ENCODE data around the gene SP9.
A peak's percentile ranks its signal among the peaks of the same experiment; 100 is the strongest.

Gene SP9

DNA sequence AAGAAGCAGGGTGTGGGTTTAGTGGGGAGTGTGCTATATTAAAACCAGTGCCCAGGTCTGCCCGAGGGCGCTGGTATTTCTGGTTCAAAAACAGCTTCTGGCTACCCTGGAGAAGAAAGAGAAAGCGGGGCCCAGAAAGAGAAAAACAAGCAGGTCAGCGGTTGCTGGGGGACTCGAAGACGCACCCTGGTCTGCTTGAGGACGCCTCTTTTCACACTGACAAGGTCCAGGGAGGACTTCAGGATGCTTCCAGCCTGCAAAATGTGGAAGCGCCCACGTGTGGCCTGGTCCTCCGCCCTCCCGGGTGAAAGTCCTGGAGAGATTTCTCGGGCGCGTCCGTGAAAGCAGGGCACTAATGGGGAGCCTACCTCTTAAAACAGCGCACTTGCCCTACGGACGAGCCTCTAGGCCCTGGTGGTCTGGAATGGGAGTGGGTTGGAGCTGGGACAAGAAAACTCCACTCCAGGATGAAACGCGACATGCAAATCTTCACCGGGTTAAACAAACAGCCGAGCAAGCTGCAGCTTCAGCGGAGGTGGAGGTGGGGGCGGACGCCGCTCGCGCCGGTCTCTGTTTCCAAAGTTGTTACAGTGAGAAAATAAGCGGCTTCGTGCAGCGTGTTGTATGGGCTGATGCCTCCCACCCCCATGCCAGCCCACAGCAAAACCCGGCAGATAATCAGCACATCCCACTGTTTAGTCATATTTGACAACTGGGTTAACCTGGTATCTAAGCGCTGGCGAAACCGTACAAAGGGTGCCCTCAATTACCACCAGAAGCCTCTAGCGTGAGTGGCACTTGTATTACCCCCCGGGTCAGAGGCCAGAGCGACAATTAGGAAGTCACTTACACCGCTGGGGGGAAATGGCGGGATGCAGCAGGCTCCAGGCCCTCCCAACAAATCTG is 1.1 kb upstream of the SP9 start:
- DNase-seq: no peak

DNA sequence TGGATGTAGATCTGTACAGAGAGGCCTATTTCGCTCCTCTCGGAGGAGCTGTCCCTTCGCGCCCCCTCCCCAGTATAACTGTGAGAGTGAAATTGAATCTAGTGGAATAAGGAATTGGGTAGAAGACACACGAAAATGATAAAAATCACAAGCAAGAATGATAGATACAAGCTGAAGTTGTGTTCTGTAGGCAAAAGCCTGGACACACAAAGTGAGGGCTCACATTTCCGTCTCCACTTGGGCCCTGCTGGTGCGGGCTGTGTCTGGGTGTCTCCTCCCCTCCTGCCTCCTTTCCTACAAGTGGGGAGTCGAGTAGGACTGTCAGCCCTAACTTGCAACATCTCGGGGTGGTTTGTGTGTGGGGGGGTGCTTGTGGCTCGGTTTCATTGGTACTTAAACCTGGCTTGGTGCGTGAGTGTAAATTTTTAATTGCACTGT is 457 bp upstream of the SP9 start:
- DNase-seq: peak; percentile 57

DNA sequence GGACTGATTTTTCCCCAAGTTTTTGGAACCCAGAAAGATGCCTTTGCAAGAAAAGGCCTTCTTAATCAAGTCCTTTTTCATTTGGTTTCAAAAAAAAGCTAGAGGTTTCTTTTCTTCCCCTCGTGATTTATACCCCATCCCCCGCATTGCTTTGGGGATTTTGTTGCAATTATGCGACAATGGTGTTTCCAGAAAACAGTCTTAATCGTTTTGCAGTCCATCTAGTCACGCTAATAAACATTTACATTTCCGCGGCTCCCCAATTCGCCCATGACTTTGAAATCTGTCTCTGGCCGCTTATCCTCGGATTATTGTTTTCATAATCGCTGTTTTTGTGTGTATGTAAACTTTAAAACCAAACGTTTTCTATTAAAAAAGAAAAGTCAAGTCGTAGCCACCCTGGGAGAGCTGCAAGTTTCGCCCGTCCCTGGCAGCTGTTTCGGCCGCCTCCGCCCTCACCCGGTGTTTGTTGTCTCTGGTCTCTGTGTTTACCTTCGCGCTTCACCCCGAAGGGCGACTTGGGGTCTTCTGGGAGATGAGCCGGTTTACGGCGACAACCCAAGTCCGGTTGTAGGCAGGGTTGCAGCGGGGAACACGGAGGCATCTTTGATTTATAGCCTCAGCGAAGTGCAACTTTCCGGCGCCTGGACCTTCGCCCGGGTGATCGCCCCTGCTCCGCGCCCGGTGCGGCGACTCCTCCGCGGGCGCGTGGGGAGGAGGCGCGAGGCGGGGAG is 667 bp downstream of the SP9 start:
- DNase-seq: no peak

DNA sequence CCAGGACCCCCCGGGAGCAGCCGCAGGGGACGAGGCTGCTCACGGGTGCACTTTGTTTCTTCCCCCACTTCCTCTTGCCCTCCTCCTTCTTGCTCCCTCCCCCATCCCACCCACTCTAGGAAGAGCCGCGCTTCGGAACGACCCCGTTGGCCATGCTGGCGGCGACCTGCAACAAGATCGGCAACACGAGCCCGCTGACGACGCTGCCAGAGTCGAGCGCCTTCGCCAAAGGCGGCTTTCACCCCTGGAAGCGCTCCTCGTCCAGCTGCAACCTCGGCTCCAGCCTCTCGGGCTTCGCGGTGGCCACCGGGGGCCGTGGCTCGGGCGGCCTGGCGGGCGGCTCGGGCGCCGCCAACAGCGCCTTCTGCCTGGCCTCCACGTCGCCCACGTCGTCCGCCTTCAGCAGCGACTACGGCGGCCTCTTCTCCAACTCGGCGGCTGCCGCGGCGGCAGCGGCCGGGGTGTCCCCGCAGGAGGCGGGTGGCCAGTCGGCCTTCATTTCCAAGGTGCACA is 1.3 kb downstream of the SP9 start:
- DNase-seq: peak; percentile 64

DNA sequence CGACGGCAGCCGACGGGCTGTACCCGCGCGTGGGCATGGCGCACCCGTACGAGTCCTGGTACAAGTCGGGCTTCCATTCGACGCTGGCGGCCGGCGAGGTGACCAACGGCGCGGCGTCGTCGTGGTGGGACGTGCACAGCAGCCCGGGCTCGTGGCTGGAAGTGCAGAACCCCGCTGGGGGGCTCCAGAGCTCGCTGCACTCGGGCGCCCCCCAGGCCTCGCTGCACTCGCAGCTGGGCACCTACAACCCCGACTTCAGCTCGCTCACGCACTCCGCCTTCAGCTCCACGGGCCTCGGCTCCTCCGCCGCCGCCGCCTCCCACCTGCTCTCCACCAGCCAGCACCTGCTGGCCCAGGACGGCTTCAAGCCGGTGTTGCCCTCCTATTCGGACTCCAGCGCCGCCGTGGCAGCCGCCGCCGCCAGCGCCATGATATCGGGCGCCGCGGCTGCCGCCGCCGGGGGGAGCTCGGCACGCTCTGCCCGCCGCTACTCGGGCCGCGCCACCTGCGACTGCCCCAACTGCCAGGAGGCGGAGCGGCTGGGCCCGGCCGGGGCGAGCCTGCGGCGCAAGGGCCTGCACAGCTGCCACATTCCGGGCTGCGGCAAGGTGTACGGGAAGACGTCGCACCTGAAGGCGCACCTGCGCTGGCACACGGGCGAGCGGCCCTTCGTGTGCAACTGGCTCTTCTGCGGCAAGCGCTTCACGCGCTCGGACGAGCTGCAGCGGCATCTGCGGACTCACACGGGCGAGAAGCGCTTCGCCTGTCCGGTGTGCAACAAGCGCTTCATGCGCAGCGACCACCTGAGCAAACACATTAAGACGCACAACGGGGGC is 2.0 kb downstream of the SP9 start:
- peak; percentile 49 for DNase-seq

DNA sequence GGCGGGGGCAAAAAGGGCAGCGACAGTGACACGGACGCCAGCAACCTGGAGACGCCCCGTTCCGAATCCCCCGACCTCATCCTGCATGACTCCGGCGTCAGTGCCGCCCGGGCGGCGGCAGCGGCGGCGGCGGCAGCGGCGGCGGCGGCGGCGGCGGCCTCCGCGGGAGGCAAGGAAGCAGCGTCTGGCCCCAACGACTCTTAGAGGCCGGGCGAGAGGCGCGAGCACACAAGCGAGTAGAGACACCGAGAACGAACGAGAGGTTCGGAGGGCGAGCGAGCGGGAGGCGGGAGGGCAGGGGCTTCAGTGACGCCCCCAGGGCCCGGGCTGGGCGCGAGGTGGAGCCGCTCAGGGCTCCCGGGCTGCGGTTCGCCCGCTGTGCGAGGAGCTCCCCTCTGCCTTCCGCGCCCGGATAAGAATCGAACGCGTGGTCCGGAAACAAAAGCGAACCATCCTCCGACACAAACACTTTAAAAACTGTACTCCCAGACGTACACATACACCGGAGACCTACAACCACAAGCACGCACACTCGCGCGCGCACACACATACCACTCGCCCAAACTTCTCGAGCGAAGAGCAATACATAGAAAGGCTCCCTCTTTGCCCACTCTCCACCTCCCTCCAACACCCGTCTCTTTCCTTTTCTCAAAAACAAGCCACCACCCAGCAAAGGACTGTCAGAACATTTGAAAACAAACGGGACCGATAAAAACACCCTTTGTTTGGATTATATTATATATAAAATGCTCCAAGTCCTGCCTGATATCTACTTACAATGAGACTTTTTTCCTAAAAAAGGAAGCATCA is 2.8 kb downstream of the SP9 start:
- peak; percentile 74 for DNase-seq

DNA sequence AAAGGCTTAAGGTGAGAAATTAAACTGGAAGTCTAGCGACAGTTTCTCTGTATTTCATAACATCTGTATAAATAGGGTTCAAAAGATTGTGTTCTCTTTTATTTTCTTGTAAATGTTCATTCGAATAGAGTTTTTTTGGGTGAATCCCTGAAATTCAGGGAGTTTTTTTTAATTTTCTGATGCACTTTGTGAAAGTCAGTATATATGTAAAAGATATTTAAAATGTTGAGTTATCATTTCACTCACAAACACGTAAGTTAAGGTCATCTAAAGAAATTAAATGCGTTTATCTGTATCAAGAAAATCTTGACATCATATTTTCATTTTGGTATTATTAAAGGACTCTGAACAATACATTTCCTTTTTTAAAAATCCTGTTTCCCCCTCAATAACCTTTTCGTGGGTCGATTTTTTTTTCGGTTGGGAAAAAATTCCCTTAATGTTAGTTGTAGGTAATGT is 3.4 kb downstream of the SP9 start:
- DNase-seq: no peak

DNA sequence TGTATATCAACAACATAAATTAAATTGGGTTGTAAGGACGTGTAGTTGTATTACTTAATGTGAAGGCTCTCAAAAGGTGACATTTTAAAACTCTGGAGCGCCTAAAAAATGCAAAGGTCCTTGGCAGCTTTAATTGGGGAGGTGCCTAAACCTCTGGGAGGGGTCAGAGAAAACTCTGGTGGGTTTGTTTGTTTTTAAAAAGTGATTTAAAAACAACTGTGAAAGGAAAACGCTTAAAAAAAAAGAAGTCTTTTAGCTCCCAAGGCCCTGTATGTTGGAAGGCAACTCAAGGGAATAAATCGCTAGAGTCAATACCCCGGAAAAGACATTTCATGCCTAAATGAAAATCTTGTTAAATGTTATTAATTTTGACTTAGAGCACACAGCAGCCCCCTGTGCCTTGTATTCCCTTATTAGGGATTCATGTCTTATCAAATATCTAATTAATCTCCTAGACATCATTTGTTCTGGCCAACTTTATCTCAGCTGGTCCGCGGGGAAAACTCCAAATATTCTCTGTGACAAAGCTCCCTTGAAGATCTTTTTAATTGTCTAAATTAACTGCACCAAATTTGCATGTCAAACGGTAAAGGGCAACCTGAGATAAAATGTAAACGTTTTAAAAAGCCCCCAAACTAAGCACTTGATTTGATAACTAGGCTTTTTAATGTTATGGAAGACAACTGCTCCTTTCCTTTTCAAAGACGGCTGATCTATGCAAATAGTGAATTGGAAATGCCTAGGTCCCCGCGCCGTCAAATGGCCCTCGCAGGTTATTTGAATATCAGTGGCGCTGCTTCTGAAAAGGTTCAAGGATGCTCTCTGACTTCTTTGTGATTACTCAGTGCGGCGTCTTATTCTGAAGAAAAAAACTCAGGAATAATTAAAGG is 4.2 kb downstream of the SP9 start:
- peak; percentile 65 for DNase-seq

DNA sequence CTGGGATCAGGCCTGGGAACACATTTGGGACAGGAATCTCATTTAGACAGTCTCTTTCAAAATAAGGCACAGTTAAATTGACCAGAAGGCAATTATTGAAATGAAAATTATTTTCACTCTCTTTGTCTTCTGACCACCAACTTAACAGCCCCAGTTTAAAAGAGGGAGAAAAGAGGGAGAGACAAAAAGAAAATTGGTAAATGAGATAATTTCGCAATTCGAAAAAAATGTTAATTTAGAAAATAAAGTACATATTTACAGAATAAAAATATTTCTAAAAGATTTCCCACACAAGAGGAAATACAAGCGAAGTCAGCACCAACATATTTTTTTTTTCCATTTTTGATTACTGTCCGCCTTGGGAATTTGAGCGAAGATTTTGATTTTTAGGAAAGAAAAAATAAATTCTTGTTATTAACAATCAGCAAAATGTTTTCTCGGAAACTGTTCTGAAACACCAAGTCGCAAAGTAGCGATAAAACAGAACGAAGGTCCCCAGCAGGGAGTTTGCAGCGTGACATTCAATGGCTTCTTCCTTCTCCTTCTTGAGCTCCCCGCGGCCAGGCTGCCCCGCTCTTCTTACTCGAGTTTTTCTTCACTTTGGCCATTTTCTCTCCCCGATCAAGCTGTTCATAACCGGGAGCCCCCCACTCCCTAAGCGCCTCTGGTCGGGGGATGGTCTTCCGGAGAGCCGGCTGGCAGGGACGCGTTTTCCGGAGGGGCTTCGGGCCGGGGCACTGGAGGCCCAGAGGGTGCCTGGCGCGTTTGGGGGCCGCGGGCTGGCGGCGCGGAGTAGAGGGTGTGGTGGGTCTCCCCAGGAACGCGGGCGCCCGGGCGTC is 5.0 kb downstream of the SP9 start:
- no peak for DNase-seq

DNA sequence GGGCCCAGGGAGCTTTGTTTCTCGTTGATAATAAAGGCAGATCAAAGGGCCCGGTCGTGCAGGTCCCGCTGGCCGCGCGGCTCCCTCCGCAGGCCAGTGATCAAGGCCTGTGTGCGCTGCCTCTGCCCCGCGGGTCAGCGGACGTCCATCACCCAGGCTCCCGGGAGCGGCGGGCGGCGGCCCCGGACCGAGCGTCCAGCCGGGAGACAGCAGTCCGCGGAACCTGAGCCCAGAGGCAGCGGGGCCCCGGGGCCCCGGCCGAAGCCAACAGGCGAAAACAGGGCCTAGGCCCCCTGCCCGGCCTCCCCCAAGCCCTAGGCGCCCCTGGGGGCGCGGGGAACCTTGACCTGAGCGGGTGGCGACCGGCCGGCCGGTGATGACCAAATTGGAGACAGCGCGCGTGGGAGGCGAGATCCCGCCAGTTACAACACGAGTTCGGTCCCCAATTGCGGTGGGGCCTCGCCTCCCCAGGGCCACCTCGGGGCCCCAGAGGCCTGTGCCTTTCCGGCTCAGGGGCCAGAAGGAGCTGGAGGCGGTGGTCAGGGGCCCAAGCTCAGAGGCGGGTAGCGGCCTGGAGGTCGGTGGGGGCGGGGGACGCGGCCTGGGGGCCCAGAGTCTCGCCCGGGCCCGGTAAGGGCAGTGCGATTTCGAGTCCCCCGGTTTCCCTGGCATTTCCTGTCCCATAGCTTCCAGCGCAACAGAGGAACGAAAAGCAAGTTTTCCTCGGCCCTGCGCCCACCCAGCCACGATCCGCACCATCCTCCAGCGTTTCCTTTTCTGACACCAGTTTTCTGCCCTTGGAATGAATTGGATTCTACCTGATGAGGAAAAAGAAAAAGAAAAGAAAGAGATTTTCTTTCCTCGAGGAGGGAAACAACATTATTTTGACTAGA is 5.9 kb downstream of the SP9 start:
- no peak for DNase-seq

DNA sequence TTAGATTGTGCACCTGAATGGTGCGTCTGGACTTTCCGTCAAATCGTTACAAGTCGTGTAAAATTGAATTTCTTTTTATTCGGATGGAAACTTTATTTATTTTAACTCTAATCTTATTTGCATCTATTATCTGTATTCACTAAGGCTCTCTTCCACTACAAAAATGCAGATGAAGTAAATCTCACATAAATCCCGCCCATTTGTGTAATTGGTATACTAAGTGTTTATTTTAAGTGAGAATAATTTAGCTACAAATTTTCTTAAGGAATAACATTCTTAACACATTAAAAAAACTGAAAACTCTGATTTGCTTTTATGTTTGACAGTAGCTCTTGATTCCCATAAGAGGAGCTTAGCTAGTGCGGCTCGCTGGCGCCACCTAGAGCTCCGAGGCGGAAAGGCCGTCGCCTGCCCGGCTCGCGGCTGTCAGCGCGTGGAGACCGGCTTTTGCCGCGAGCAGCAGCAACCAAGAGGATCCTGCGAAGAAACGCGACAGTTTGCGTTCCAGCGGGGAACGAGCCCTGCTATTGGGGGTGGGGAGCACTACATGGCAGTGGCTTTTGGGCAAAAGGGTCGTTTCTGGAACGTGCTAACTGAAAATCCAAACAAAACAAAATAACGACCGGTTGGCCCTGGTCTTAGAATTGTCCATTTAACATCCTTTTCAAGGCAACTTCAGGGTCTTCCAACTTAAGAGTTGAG is 6.7 kb downstream of the SP9 start:
- peak; percentile 84 for DNase-seq

DNA sequence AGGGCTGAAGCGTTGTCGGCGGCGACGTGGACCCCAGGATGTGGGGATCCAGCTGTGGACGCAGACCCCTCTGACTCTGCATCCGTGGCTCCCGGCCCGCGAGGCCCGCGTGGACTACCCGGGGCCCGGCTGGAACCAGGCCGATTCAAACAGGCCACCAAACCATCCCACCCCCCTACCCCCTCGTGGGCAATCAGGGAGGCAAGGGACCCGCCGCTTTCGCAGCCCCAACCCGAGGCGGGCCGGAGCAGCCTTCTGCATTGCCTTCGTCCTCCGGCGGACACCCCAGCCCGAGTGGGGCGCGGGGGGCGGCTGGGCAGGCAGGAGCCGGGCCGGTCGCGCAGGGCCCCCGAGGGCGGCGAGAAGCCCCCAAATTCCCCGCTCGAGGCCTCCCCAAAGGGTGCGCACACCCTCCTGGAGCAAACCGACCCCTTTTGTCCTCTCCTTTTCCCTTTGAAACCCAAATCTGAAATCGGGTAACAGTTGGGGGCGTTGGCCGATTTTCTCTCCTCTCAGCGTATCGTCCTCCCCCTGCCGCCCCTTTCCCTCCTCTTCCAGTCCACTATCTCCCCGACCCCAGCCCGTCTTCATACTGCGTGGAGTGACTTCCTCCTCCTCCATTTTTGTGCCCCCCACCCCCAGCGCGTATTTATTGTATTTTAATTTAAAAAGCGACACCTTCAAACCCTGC is 7.4 kb downstream of the SP9 start:
- no peak for DNase-seq

DNA sequence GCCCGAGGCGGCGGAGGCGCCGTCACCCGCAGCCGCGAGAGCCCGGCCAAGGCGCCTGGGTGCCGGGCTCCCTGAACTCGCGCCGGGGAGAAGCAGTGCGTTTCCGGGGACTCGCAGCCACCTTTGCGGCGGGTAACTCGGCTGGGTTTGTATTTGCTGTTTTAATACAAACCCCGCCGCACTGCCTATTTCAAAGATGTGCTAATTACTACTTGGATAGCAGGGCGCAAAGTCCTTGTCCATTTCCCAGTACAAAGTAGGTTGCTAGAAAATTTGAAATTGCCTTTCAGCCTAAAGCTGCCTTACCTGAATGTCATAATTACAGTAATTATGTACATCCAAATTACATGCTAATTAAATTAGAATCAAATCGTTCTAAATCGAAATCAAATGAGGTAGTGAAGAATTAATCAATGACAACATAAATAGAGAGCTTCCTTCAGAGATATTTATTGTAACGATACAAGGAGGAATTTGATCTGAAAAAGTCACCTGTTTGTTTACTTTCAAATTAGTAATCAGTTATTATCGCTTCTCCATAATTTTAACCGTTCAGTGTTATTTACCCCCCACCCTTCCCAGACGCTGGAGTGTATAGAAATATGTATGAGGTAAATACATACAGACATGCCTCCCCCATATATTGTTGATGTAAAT is 8.1 kb downstream of the SP9 start:
- DNase-seq: no peak

DNA sequence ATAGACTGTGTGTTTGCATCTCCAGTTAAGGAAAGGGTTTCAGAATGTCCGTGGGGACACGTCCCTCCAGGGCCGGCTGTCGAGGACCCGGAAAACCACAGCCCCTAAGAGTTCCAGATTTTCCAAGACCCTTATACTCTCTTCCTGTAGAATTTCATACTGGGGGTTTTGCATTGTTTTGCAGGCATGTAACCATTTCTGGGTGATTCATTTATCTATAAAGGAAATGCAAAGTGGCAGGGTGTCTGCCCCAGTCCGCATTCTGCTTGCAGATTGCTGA is 8.5 kb downstream of the SP9 start:
- no peak for DNase-seq

DNA sequence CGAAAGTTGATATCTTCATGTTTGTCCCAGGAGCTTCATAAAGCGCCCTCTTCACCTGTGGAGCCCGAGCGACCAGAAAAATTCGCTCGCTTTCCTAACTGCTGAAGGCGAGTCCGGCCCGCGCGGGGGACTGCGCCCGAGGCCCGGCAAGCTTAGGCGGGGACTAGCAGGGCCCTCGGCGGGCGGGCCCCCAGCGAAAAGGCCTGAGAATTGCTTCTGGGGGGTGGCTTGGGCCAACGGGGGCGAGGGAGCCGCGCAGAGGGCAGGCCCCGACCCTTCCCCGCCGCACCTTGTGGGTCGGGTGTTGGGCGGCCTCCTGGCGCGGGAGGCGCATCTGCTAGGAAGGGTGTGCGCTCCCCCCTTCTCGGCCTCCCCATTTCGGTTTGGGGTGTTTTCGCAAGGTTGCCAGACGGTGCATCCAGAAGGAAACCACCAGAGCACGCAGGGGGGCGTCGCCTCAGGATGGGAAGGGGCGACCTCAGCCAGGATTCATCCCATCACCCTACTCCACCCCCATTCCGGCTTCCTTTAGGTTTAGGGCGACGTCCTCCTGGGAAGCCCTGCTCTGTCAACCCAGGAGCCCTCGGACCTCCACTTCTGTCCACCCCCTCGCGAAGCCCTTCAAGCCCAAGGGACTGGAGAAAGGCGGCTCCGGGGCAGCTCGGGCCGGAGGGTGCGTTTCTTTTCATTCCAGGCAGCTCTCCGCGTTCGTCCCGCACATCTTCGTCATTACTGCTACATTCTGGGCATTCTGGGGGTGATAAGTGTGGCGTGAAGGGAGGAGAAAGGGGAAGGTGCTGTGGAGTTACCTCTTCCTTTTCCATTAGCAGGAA is 9.1 kb downstream of the SP9 start:
- no peak for DNase-seq

Measured in fibroblast of skin of abdomen (primary cell).